H9 (cell line): ENCODE measurements around the gene PRKCB. TPM values are rescaled to one million over a fixed set of nuclear protein-coding genes. Genes with fewer than 3 reads are reported as not detected.

Experiments used
- DNase-seq: peaks from one replicate; pipeline ENCODE4 v3.0.0-alpha.2; 2017
- H2AFZ ChIP-seq: one replicate; pipeline ENCODE4 v1.6.1; 2013; ENCODE audit warnings: mild to moderate bottlenecking, low read length, control low read depth, moderate library complexity
- H2AK5ac ChIP-seq: 2 replicates; pipeline ENCODE4 v1.6.1; 2013; ENCODE audit warnings: low read length, control low read depth, mixed read lengths; ENCODE audit not compliant: insufficient read length
- H2BK120ac ChIP-seq: one replicate; pipeline ENCODE4 v1.6.1; 2013; ENCODE audit warnings: low read depth, mild to moderate bottlenecking, low read length, control low read depth, inconsistent platforms; ENCODE audit not compliant: poor library complexity, severe bottlenecking
- H2BK12ac ChIP-seq: 2 replicates; pipeline ENCODE4 v1.6.1; 2013; ENCODE audit warnings: low read length, control low read depth, mixed read lengths, low read depth; ENCODE audit not compliant: insufficient read length
- H2BK15ac ChIP-seq: 2 replicates; pipeline ENCODE4 v1.6.1; 2013; ENCODE audit warnings: low read depth, low read length, control low read depth
- H2BK20ac ChIP-seq: one replicate; pipeline ENCODE4 v1.6.1; 2013; ENCODE audit warnings: low read depth, mild to moderate bottlenecking, low read length, control low read depth, inconsistent platforms; ENCODE audit not compliant: poor library complexity, severe bottlenecking
- H2BK5ac ChIP-seq: 2 replicates; pipeline ENCODE4 v1.6.1; 2013; ENCODE audit warnings: low read length, control low read depth, mixed read lengths; ENCODE audit not compliant: insufficient read length
- H3K14ac ChIP-seq: 2 replicates; pipeline ENCODE4 v1.6.1; 2013; ENCODE audit warnings: low read length, control low read depth; ENCODE audit not compliant: insufficient read depth
- H3K18ac ChIP-seq: 2 replicates; pipeline ENCODE4 v1.6.1; 2013; ENCODE audit warnings: low read depth, mild to moderate bottlenecking, mixed read lengths, low read length, control low read depth; ENCODE audit not compliant: insufficient read length
- H3K23ac ChIP-seq: 2 replicates; pipeline ENCODE4 v1.6.1; 2013; ENCODE audit warnings: low read length, control low read depth, mixed read lengths, low read depth; ENCODE audit not compliant: insufficient read length
- H3K23me2 ChIP-seq: 2 replicates; pipeline ENCODE4 v1.6.1; 2013; ENCODE audit warnings: low read depth, mild to moderate bottlenecking, mixed read lengths, low read length, control low read depth; ENCODE audit not compliant: insufficient read length, poor library complexity, severe bottlenecking
- H3K27ac ChIP-seq: 2 replicates; pipeline ENCODE4 v1.5.1; 2013; ENCODE audit warnings: low read length, control low read depth, mixed read lengths, low read depth; ENCODE audit not compliant: insufficient read length
- H3K27me3 ChIP-seq: 2 replicates; pipeline ENCODE4 v1.6.1; 2013; ENCODE audit warnings: low read length, control low read depth, inconsistent platforms; ENCODE audit not compliant: insufficient read depth
- H3K4ac ChIP-seq: 2 replicates; pipeline ENCODE4 v1.6.1; 2013; ENCODE audit warnings: low read depth, mild to moderate bottlenecking, control low read depth, inconsistent platforms, low read length, moderate library complexity
- H3K4me1 ChIP-seq: 2 replicates; pipeline ENCODE4 v1.6.1; 2013; ENCODE audit warnings: low read length, control low read depth, inconsistent platforms; ENCODE audit not compliant: insufficient read depth
- H3K4me2 ChIP-seq: 2 replicates; pipeline ENCODE4 v1.6.1; 2013; ENCODE audit warnings: low read length, control low read depth, mixed read lengths; ENCODE audit not compliant: insufficient read length, insufficient read depth
- H3K56ac ChIP-seq: 2 replicates; pipeline ENCODE4 v1.6.1; 2013; ENCODE audit warnings: low read depth, mild to moderate bottlenecking, mixed read lengths, low read length, control low read depth; ENCODE audit not compliant: insufficient read length
- H3K79me1 ChIP-seq: 2 replicates; pipeline ENCODE4 v1.6.1; 2013; ENCODE audit warnings: low read depth, mild to moderate bottlenecking, moderate library complexity, low read length, control low read depth, inconsistent platforms; ENCODE audit not compliant: insufficient read depth, poor library complexity, severe bottlenecking
- H3K79me2 ChIP-seq: 2 replicates; pipeline ENCODE4 v1.6.1; 2013; ENCODE audit warnings: low read length, control low read depth, inconsistent platforms; ENCODE audit not compliant: insufficient read depth
- H3K9ac ChIP-seq: 2 replicates; pipeline ENCODE4 v1.6.1; 2013; ENCODE audit warnings: low read length, control low read depth, mixed read lengths; ENCODE audit not compliant: insufficient read length; ENCODE audit errors: extremely low read depth
- H3K9me3 ChIP-seq: one replicate; pipeline ENCODE4 v1.6.1; 2013; ENCODE audit warnings: low read depth, low read length, inconsistent platforms; ENCODE audit not compliant: control insufficient read depth
- H3T11ph ChIP-seq: one replicate; pipeline ENCODE4 v1.6.1; 2013; ENCODE audit warnings: mild to moderate bottlenecking, low read length, control low read depth, inconsistent platforms
- H4K20me1 ChIP-seq: one replicate; pipeline ENCODE4 v1.6.1; 2013; ENCODE audit not compliant: control insufficient read depth, insufficient read length, insufficient read depth
- H4K5ac ChIP-seq: 2 replicates; pipeline ENCODE4 v1.6.1; 2013; ENCODE audit warnings: low read depth, mild to moderate bottlenecking, mixed read lengths, low read length, control low read depth; ENCODE audit not compliant: insufficient read length
- H4K8ac ChIP-seq: replicated peaks from 2 replicates; pipeline ENCODE4 v1.6.1; 2013; ENCODE audit warnings: low read length, control low read depth, mixed read lengths, low read depth; ENCODE audit not compliant: insufficient read length
- H4K91ac ChIP-seq: 2 replicates; pipeline ENCODE4 v1.6.1; 2013; ENCODE audit warnings: low read depth, mild to moderate bottlenecking, moderate library complexity, mixed read lengths, low read length, control low read depth; ENCODE audit not compliant: insufficient read length
- H3K27ac Mint-ChIP-seq, 3 experiments: 2 replicates in 2 of 3; 3 replicates in 1 of 3; pipeline ENCODE4 v1.8.0; 2020 to 2021; ENCODE audit warnings: mixed read lengths in 3 of 3, mild to moderate bottlenecking in 1 of 3, moderate library complexity in 1 of 3
- H3K27me3 Mint-ChIP-seq: 2 replicates; pipeline ENCODE4 v1.8.0; 2021; ENCODE audit warnings: low read depth, mild to moderate bottlenecking, moderate library complexity, mixed read lengths
- H3K36me3 Mint-ChIP-seq, 3 experiments: 2 replicates in 2 of 3; 3 replicates in 1 of 3; pipeline ENCODE4 v1.8.0; 2020 to 2021; ENCODE audit warnings: low read depth in 3 of 3, mixed read lengths in 3 of 3; ENCODE audit not compliant: insufficient read depth in 1 of 3
- H3K4me1 Mint-ChIP-seq, 2 experiments: 2 replicates each; pipeline ENCODE4 v1.8.0; 2020; ENCODE audit warnings: mixed read lengths in 2 of 2
- H3K4me3 Mint-ChIP-seq, 2 experiments: 2 replicates in 1 of 2; 3 replicates in 1 of 2; pipeline ENCODE4 v1.8.0; 2020 to 2021; ENCODE audit warnings: mild to moderate bottlenecking in 2 of 2, mixed read lengths in 2 of 2, moderate library complexity in 1 of 2
- H3K9me3 Mint-ChIP-seq, 2 experiments: 2 replicates in 1 of 2; 3 replicates in 1 of 2; pipeline ENCODE4 v1.8.0; 2020; ENCODE audit warnings: mild to moderate bottlenecking in 2 of 2, mixed read lengths in 2 of 2, moderate library complexity in 1 of 2
- WGBS: extraction: QIAGEN DNeasy Blood & Tissue Kit; methylation state at CpG from one replicate; pipeline ENCODE4 v1.1.7; 2013; ENCODE audit warnings: missing lambda C conversion rate, low lambda C conversion rate, mixed read lengths; ENCODE audit not compliant: insufficient read length; ENCODE audit errors: extremely low coverage; 5-methylcytosine and 5-hydroxymethylcytosine counted together
- total RNA-seq: library from RNA; stranded (reverse); gene quantifications from 2 replicates; pipeline ENCODE4 v1.2.1, GENCODE V29; 2021
- TF ChIP-seq, protein P1 (sequence below): fragments of 200-600 bp; sonication (generic); conservative IDR thresholded peaks from 3 replicates; pipeline ENCODE4 v1.8.0; 2021; ENCODE audit warnings: antibody characterized with exemption, mild to moderate bottlenecking

The PRKCB gene
- total RNA-seq, 1 experiment from 2014 or later = 7.0 TPM

- Histone ChIP-seq H2BK15ac (no peak overlapping the region), H4K20me1 (no peaks in the 10 kb centered on the region), H3K79me1 (no peaks in the 10 kb centered on the region), H3K9me3 (no peaks in the 10 kb centered on the region), H3K4me1 (no peaks in the 10 kb centered on the region; the same call in 1 of the 2 replicates), H3K9ac (no peak overlapping the region), H3K4ac (no peak overlapping the region), H3K4me2 (no peak overlapping the region), H4K5ac (no peak overlapping the region), H3K27me3 (no peaks in the 10 kb centered on the region), H3K56ac (no peak overlapping the region), H3T11ph (no peak overlapping the region), H4K8ac (no peak overlapping the region), H3K23ac (no peak overlapping the region), H2AK5ac (no peak overlapping the region), H2AFZ (no peak overlapping the region), H3K23me2 (no peaks in the 10 kb centered on the region), H2BK120ac (no peak overlapping the region), H2BK5ac (no peak overlapping the region), H2BK20ac (no peak overlapping the region), H3K27ac (no peak overlapping the region), H3K79me2 (no peaks in the 10 kb centered on the region), H3K18ac (no peak overlapping the region), H2BK12ac (no peak overlapping the region), H3K14ac (no peak overlapping the region), H4K91ac (no peak overlapping the region)
- no peaks in the 10 kb centered on the region; the same call in 1 of the 2 replicates for H3K27me3 Mint-ChIP-seq
- TF ChIP-seq, protein P1, sequence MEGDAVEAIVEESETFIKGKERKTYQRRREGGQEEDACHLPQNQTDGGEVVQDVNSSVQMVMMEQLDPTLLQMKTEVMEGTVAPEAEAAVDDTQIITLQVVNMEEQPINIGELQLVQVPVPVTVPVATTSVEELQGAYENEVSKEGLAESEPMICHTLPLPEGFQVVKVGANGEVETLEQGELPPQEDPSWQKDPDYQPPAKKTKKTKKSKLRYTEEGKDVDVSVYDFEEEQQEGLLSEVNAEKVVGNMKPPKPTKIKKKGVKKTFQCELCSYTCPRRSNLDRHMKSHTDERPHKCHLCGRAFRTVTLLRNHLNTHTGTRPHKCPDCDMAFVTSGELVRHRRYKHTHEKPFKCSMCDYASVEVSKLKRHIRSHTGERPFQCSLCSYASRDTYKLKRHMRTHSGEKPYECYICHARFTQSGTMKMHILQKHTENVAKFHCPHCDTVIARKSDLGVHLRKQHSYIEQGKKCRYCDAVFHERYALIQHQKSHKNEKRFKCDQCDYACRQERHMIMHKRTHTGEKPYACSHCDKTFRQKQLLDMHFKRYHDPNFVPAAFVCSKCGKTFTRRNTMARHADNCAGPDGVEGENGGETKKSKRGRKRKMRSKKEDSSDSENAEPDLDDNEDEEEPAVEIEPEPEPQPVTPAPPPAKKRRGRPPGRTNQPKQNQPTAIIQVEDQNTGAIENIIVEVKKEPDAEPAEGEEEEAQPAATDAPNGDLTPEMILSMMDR = no peak
- H3K4me1 Mint-ChIP-seq = peaks cover 23 to 24% of the 10 kb centered on the region in 2 experiments
- H3K36me3 Mint-ChIP-seq = no peaks in the 10 kb centered on the region; a peak in 1 of 7 replicates
- no peak for DNase-seq
- H3K4me3 Mint-ChIP-seq = no peak overlapping the region
- WGBS = no CpG with 5 or more reads among the region's 2 CpGs
- H3K27ac Mint-ChIP-seq = no peak overlapping the region
- H3K9me3 Mint-ChIP-seq = no peaks in the 10 kb centered on the region; a peak in 1 of 5 replicates
These were observed 208.7 kb downstream of the PRKCB start for GRCh38 chr16:24044467-24044866.
